GM18511 (cell line): Measurements from ENCODE around the gene TNRC6A.
"Not testable (repeated sequence)": the region's sequence is repeated elsewhere in the genome, so short reads cannot be mapped to it uniquely, and the experiment has no call there.

ENCODE experiments used
- ATAC-seq: cut with Tn5 transposase; IDR thresholded peaks from one replicate; pipeline ENCODE4 v1.9.1; 2021; ENCODE audit warnings: mild to moderate bottlenecking, moderate library complexity; ENCODE audit not compliant: unreplicated experiment

TNRC6A gene

GRCh38 chr16:24810951-24811843, 81.7 kb downstream of the TNRC6A start:
- no peak for ATAC-seq

DNA sequence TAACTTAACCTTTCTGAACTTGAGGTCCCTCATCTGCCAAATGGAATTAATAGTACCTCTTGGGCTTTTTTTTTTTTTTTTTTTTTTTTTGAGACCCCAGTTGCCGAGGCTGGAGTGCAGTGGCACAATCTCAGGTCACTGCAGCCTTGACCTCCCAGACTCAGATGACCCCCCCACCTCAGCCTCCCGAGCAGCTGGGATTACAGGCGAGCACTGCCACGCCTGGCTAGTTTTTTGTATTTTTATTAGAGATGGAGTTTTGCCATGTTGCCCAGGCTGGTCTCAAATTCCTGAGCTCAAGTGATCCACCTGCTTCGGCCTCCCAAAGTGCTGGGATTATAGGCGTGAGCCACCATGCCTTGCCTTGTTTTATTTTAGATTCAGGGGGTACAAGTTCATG, 83.4 kb downstream of the TNRC6A start:
- not testable (repeated sequence) for ATAC-seq

DNA sequence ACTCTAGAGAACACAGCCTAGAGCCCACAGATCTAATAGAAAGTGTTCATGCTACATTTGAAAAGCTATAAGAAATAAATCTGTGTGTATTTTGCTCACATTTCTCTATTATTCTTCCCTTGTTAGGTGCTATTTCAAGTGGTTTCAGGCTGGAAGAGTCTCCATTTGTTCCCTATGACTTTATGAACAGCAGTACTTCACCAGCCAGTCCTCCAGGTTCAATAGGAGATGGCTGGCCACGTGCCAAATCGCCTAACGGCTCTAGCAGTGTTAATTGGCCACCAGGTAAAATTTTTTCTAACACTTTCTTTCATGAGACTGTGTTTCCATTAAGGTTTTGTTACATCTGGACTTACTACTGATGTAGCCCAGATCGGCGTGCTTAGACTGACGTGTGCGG, 85.6 kb downstream of the TNRC6A start:
- ATAC-seq = no peak

- no peak for ATAC-seq
Measured at GRCh38 chr16:24816688-24817087, 87.2 kb downstream of the TNRC6A start.

DNA sequence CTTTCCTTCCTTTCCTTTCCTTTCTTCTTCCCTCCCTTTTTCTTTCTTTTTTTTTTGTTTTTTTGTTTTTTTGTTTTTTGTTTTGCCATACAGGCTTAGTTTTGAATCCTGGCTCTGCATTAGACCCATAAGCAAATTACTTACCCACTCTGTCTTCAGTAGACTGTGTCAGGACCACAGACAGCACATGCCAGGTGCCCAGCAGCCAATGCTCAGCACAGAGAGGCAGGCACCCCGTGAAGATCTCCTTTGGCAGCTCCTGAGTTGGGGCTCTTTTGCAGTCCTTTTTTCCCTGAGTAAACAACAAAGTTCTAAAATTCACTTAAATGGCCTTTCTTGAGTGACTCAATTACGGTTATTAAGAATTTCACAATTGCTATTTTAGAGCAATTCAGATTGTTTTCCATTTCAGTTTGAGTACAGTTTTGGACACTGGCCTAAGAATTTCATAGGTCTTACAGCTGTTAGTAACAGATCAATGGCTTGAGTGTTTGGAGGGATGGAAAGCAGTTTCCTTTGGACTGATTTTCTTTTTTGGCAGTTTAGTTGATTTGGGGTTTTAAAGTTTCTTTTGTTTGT, 90.1 kb downstream of the TNRC6A start:
- no peak for ATAC-seq

DNA sequence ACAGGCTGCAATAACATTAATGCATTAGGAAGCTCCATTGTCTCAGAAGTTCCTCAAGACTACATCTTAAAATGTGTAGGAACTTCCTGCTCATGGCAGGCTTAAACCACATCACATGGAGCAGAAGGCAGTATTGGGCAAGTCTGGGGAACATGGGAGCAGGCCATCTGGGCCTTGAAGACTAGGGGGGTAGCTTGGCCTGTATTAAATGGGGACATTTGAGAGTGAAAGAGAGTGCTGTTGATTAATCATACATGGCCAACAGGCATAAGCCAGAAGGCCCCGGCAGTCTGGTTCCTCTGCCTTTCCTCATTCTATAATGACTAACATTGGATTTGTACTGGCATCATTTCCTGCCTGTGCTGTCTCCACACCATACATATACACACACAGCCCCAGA, 91.1 kb downstream of the TNRC6A start:
- ATAC-seq = no peak

- ATAC-seq = no peak
Measured at GRCh38 chr16:24821129-24821528, 91.7 kb downstream of the TNRC6A start.

GRCh38 chr16:24822542-24822941, 93.1 kb downstream of the TNRC6A start:
- ATAC-seq = no peak

DNA sequence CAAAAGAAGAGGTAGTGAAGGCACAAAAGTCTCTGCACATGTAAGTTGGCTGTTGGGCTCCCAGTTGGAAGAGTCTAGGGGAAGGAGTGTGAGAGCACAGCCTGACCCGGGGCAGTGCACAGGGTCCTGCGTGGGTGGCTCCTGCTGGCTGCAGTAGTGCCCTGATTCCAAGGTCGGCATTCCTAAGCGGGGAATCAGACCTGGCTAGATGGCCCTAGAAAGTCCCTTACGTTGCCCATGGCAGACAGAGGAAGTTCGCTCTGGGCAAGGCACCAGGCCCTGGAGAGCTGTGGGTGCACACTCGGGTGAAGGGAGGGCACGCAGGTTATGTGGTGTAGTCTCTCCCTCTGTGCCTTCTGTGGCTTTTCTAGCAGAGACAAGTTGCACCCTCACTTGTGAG, 93.5 kb downstream of the TNRC6A start:
- no peak for ATAC-seq

DNA sequence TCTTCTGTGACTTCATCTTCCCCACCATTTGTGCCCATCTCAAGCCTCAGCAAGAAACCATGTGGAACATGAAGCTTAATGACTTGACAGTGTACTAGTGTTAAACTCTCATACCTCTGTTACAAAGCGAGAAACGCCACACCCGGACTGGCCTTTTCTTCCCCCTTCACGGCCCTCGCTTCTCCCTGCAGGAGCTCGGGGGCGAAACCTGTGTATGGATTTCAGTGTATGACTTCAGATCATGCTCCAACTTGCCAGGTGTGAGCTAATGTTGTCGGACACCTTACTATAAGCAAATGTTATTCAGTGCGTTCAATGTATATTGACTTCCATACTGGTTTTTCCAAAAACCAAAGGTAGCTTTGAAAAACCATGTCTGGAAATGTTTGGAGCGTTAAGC, 96.2 kb downstream of the TNRC6A start:
- no peak for ATAC-seq

GRCh38 chr16:24826096-24826690, 96.7 kb downstream of the TNRC6A start:
- no peak for ATAC-seq

GRCh38 chr16:24826817-24827566, 97.5 kb downstream of the TNRC6A start:
- no peak for ATAC-seq

DNA sequence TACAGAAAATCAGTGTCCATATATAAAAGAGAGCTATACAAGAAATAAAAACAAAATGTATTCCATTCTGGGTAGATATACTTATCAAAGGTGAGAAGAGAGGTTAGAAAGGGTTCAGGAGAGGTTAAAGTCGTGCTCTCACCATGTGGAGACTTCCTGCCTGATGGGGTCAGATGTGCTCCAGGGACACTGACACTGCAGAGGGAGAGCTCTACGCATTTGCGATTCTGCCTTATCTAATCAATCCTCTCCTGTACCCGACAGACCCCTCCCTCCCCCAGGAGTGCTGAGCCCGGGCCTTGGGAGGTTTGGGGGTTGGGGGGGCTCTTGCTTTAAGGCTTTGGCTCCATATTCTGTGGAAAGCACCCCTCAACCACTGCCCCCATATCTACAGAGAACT, 99.7 kb downstream of the TNRC6A start:
- ATAC-seq = no peak

GRCh38 chr16:24833352-24833751, 103.9 kb downstream of the TNRC6A start:
- no peak for ATAC-seq

DNA sequence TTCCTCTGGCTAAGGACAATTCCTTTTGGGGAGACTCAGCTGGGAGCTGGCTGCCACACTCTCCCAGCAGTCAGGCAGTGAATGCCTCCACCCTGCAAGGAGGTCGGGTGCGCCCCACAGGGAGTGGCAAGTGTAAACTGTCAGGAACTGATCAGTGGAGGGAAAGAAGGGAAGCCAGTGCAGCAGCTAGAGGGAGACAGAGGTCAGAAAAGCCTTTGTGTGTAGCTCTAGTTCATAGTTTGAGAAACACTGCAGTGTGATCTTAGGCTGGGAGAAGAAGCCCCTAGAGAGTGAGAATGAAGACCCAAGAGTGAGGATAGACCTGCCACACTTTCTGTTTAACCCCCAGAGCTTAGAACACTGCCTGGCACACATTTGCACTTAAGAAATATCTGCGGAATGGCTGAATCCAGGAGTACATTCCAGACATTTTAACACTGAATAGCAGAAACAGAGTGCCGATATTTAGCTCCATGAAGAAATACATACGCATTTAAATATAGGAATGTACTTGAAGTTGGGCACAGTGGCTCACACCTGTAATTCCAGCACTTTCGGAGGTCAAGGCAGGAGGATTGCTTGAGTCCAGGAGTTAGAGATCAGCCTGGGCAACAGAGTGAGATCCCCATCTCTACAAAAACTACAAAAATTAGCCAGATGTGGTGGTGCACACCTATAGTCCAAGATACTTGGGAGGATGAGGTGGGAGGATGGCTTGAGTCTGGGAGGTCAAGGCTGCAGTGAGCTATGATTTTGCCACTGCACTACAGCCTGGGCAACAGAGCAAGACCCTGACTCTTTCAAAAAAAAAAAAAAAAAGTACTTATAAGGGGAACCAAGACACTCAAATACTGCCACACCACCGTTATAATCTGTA, 105.2 kb downstream of the TNRC6A start:
- ATAC-seq = no peak

- no peak for ATAC-seq
Measured at GRCh38 chr16:24836836-24837235, 107.4 kb downstream of the TNRC6A start.

DNA sequence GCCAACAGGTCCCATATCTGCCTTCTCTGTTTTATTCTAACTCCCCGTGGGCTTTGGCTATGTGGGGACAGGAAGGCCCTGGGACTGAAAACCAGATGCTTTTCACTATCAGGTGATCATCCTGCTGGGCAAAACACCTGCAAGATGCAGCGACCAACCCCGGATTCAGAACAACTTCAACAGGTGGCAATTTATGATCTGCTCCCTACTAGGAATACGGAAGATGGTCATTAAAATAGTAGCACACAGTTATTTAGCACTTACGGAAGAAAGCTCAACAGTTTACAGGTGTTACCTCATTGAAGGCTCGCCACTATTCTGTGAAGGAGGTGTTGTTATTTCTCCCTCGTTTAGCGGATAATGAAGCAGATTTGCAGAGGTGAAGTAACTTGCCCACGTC, 108.5 kb downstream of the TNRC6A start:
- no peak for ATAC-seq

DNA sequence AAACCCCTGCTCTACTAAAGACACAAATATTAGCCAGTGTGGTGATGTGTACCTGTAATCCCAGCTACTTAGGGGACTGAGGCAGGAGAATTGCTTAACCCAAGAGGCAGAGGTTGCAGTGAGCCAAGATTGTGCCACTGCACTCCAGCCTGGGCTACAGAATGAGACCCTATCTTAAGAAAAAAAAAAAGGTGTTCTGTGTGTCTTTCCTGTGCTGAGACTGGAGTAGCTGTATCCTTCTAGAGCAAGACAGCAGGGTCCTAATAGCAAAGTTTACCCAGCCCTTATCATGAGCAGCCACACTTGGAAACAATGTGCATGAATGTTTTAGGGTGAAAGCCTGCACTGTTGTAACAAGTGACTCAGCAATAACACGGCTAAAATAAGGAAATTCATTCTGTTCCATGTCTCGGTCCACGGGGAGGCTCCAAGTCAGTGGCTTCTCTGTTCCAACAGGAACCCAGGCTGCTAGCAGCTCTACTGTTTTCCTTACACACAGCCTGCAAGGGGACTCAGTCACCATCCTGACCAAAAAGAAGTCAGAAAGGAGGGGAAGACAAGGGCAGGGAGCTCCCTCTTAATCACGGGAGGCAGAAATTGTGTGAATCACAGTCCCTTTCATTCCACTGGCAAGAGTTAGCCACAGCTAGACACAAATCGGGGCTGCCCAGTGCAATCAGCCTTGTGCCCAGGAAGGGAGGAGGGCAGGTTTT, 109.3 kb downstream of the TNRC6A start:
- no peak for ATAC-seq

DNA sequence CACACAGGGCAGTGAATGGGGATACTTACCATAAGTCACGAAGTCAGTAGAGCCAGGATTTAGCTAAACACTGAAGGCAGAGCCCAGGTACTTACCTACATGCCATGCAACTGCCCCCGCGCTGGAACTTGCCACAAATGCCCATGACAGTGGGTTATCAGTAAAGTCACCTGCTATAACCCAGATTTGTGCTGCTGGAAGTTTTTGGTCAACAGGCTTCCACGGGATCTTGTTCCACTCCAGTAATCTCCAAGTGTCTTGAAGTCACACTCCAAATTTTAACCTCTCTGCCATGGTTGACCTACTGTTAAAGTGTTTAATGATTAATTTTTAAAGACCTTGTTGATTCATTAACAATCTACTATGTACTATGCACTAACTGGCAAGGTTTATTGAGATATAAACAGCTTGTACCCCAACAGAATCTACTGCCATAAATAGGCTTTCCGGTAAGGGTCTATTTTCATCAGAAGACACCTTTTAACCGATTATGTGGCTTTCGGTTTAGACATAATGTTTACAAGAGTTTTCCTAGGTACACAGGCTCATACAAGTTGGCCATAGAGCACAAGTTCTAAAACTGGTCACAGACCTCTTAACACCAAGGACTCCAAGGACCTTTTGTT, 110.0 kb downstream of the TNRC6A start:
- no peak for ATAC-seq
